Stimulated activated naive CD8-positive, alpha-beta T cell treated with anti-CD3 and anti-CD28 coated beads, Interleukin-15, Interleukin-2, amounts not matched to agents 100 U/mL and 50 U/mL, for 24 hours (primary cell): ENCODE results near the gene PRKAR1B.
A peak's percentile ranks its signal among the peaks of the same experiment; 100 is the strongest.

Experiments used
- ATAC-seq: fragments of 150-1000 bp; cut with Tn5 transposase; one replicate; pipeline ENCODE4 v1.10.0; 2021
- DNase-seq: peaks from one replicate; pipeline ENCODE4 v3.0.0; 2021

The PRKAR1B gene

GRCh38 chr7:727104-727805, at the start of gene PRKAR1B:
TSS of gene PRKAR1B (minus strand) at chr7:727281. CDS start at chr7:711505, 15,776 bp downstream.
- ATAC-seq (peak; percentile 51), DNase-seq (peak; percentile 59)

GRCh38 chr7:776381-776780, 49.3 kb upstream of the PRKAR1B start:
- ATAC-seq (no peak), DNase-seq (no peak)

- ATAC-seq, result peak; percentile 48
- DNase-seq, result peak; percentile 76
Observed at GRCh38 chr7:774161-775109, 47.4 kb upstream of the PRKAR1B start.

GRCh38 chr7:773622-773915, 46.5 kb upstream of the PRKAR1B start:
- DNase-seq, result no peak
- no peak for ATAC-seq

- DNase-seq, result no peak
- no peak for ATAC-seq
Observed at GRCh38 chr7:772861-773621, 46.0 kb upstream of the PRKAR1B start.

- ATAC-seq (no peak), DNase-seq (no peak)
Observed at GRCh38 chr7:772392-772791, 45.3 kb upstream of the PRKAR1B start.

- ATAC-seq, result no peak
- DNase-seq, result no peak
Observed at GRCh38 chr7:772005-772294, 44.9 kb upstream of the PRKAR1B start.

- no peak for ATAC-seq
- DNase-seq, result no peak
Observed at GRCh38 chr7:771234-772004, 44.3 kb upstream of the PRKAR1B start.

- no peak for DNase-seq
- ATAC-seq, result peak; percentile 37
Observed at GRCh38 chr7:770741-771166, 43.7 kb upstream of the PRKAR1B start.

- no peak for DNase-seq
- no peak for ATAC-seq
Observed at GRCh38 chr7:770336-770735, 43.3 kb upstream of the PRKAR1B start.

- peak; percentile 45 for ATAC-seq
- no peak for DNase-seq
Observed at GRCh38 chr7:768881-769504, 41.9 kb upstream of the PRKAR1B start.

GRCh38 chr7:767941-768731, 41.1 kb upstream of the PRKAR1B start:
- DNase-seq (no peak), ATAC-seq (no peak)

GRCh38 chr7:767580-767940, 40.5 kb upstream of the PRKAR1B start:
- no peak for DNase-seq
- ATAC-seq, result no peak

GRCh38 chr7:765383-765782, 38.3 kb upstream of the PRKAR1B start:
- ATAC-seq (no peak), DNase-seq (no peak)

- ATAC-seq, result peak; percentile 17
- no peak for DNase-seq
Observed at GRCh38 chr7:763762-764161, 36.7 kb upstream of the PRKAR1B start.

GRCh38 chr7:762885-763284, 35.8 kb upstream of the PRKAR1B start:
- ATAC-seq, result no peak
- DNase-seq, result no peak

GRCh38 chr7:761631-762030, 34.5 kb upstream of the PRKAR1B start:
- no peak for DNase-seq
- ATAC-seq, result no peak

- DNase-seq (no peak), ATAC-seq (no peak)
Observed at GRCh38 chr7:761101-761500, 34.0 kb upstream of the PRKAR1B start.

- DNase-seq (no peak), ATAC-seq (no peak)
Observed at GRCh38 chr7:760006-760405, 32.9 kb upstream of the PRKAR1B start.

- no peak for DNase-seq
Observed at GRCh38 chr7:759569-759968, 32.5 kb upstream of the PRKAR1B start.

GRCh38 chr7:757741-758163, 30.7 kb upstream of the PRKAR1B start:
- DNase-seq (no peak), ATAC-seq (no peak)

More at GRCh38 chr7:759569-759968, 32.5 kb upstream of the PRKAR1B start:
- ATAC-seq, result no peak
